ENCODE results near the gene NUP188.

NUP188 gene

GRCh38 chr9:128969491-128969890, 22.0 kb downstream of the NUP188 start:
- H3K4me3 ChIP-seq = no peak overlapping the region
- intact Hi-C loops (cut with DNase I; ENCODE audit: low total_unique reads) = no loop called here
- no peaks in the 10 kb centered on the region for H3K4me1 ChIP-seq
- DNase-seq = no peak
- no peaks in the 10 kb centered on the region for H3K9me3 ChIP-seq
- no peaks in the 10 kb centered on the region for H3K27me3 ChIP-seq
- peaks cover 45 to 83% (median 68%) of the 10 kb centered on the region in 3 donors for H3K36me3 ChIP-seq
- no peak for TF ChIP-seq CTCF (IDR thresholded peaks at IDR 0.05)
- H3K27ac ChIP-seq = no peak overlapping the region

- peaks cover 64 to 99% (median 92%) of the 10 kb centered on the region in 3 donors for H3K36me3 ChIP-seq
- intact Hi-C loops (cut with DNase I; ENCODE audit: low total_unique reads) = no loop called here
- TF ChIP-seq CTCF (IDR thresholded peaks at IDR 0.05) = no peak
These were observed 25.5 kb downstream of the NUP188 start for GRCh38 chr9:128972956-128973355.

GRCh38 chr9:128979111-128979510, 31.6 kb downstream of the NUP188 start:
- Histone ChIP-seq H3K27me3 (no peaks in the 10 kb centered on the region), H3K4me1 (no peaks in the 10 kb centered on the region), H3K4me3 (no peak overlapping the region), H3K9me3 (no peaks in the 10 kb centered on the region), H3K36me3 (peaks cover 69 to 97% (median 94%) of the 10 kb centered on the region in 3 donors), H3K27ac (no peak overlapping the region)
- TF ChIP-seq CTCF (IDR thresholded peaks at IDR 0.05) = no peak
- intact Hi-C loops (cut with DNase I; ENCODE audit: low total_unique reads) = no loop called here
- DNase-seq = no peak

More at GRCh38 chr9:128972956-128973355, 25.5 kb downstream of the NUP188 start:
- Histone ChIP-seq H3K4me3 (no peak overlapping the region), H3K9me3 (no peaks in the 10 kb centered on the region), H3K27me3 (no peaks in the 10 kb centered on the region), H3K27ac (no peak overlapping the region), H3K4me1 (no peaks in the 10 kb centered on the region)
- no peak for DNase-seq

- H3K4me3 ChIP-seq = no peak overlapping the region
- no peaks in the 10 kb centered on the region for H3K9me3 ChIP-seq
- H3K4me1 ChIP-seq = peaks cover 0 to 13% (median 7%) of the 10 kb centered on the region in 4 donors
- no peaks in the 10 kb centered on the region for H3K27me3 ChIP-seq
- TF ChIP-seq CTCF (IDR thresholded peaks at IDR 0.05) = no peak
- intact Hi-C loops (cut with DNase I; ENCODE audit: low total_unique reads) = no loop called here
- no peak for DNase-seq
- peaks cover 63 to 95% (median 91%) of the 10 kb centered on the region in 3 donors for H3K36me3 ChIP-seq
- H3K27ac ChIP-seq = no peak overlapping the region
These were observed 36.0 kb downstream of the NUP188 start for GRCh38 chr9:128983536-128983935.

- DNase-seq = no peak
- intact Hi-C loops (cut with DNase I; ENCODE audit: low total_unique reads) = no loop called here
- H3K36me3 ChIP-seq = peaks cover 40 to 94% (median 71%) of the 10 kb centered on the region in 3 donors
- no peaks in the 10 kb centered on the region for H3K27me3 ChIP-seq
- H3K9me3 ChIP-seq = no peaks in the 10 kb centered on the region
- no peak overlapping the region for H3K4me3 ChIP-seq
- TF ChIP-seq CTCF (IDR thresholded peaks at IDR 0.05) = no peak
- no peak overlapping the region for H3K27ac ChIP-seq
- H3K4me1 ChIP-seq = peaks cover 0 to 13% (median 7%) of the 10 kb centered on the region in 4 donors
These were observed 39.2 kb downstream of the NUP188 start for GRCh38 chr9:128986671-128987070.

- Histone ChIP-seq H3K36me3 (peaks cover 29 to 94% (median 65%) of the 10 kb centered on the region in 3 donors), H3K4me1 (peaks cover 0 to 13% (median 7%) of the 10 kb centered on the region in 4 donors), H3K9me3 (no peaks in the 10 kb centered on the region), H3K27me3 (no peaks in the 10 kb centered on the region), H3K27ac (peak overlapping the region; percentile 31 to 62), H3K4me3 (peak overlapping the region in 1 of 2 donors; percentile 17)
- TF ChIP-seq CTCF (IDR thresholded peaks at IDR 0.05) = no peak
- peak; percentile 57 to 81 for DNase-seq
- intact Hi-C loops (cut with DNase I; ENCODE audit: low total_unique reads) = no loop called here
These were observed 40.3 kb downstream of the NUP188 start for GRCh38 chr9:128987805-128988204.
